WI38 (cell line): ENCODE results near the gene MMP24.
"Not testable (repeated sequence)": the region's sequence is repeated elsewhere in the genome, so short reads cannot be mapped to it uniquely, and the experiment has no call there.

ENCODE experiments used
- H3K4me3 ChIP-seq: 2 replicates; pipeline ENCODE4 v1.5.1; 2011; ENCODE audit warnings: low read depth, mild to moderate bottlenecking, control low read depth, low read length
- TF ChIP-seq, protein P1 (sequence below): IDR thresholded peaks from 2 replicates; pipeline ENCODE4 v1.5.1; 2012; ENCODE audit warnings: low read depth, mild to moderate bottlenecking, control low read depth, low read length

MMP24 gene

DNA sequence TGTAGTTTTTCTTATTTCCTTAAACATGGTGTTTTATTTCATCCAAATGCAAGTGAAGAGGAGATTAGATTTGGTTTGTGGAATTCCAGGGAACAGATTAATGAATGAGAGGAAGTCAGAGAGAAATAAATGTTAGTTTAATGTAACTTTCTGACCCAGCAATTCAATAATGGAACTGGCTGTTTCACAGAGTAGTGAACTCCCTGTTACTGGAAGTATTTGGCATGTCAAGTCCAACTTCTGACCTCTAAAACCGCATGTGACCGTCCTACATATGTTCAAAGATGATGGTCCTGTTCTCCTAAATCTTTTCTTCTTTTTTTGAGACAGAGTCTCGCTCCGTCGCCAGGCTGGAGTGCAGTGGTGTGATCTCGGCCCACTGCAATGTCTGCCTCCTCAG is 35.9 kb upstream of the MMP24 start:
- TF ChIP-seq, protein P1, sequence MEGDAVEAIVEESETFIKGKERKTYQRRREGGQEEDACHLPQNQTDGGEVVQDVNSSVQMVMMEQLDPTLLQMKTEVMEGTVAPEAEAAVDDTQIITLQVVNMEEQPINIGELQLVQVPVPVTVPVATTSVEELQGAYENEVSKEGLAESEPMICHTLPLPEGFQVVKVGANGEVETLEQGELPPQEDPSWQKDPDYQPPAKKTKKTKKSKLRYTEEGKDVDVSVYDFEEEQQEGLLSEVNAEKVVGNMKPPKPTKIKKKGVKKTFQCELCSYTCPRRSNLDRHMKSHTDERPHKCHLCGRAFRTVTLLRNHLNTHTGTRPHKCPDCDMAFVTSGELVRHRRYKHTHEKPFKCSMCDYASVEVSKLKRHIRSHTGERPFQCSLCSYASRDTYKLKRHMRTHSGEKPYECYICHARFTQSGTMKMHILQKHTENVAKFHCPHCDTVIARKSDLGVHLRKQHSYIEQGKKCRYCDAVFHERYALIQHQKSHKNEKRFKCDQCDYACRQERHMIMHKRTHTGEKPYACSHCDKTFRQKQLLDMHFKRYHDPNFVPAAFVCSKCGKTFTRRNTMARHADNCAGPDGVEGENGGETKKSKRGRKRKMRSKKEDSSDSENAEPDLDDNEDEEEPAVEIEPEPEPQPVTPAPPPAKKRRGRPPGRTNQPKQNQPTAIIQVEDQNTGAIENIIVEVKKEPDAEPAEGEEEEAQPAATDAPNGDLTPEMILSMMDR: no peak
- no peak overlapping the region for H3K4me3 ChIP-seq

DNA sequence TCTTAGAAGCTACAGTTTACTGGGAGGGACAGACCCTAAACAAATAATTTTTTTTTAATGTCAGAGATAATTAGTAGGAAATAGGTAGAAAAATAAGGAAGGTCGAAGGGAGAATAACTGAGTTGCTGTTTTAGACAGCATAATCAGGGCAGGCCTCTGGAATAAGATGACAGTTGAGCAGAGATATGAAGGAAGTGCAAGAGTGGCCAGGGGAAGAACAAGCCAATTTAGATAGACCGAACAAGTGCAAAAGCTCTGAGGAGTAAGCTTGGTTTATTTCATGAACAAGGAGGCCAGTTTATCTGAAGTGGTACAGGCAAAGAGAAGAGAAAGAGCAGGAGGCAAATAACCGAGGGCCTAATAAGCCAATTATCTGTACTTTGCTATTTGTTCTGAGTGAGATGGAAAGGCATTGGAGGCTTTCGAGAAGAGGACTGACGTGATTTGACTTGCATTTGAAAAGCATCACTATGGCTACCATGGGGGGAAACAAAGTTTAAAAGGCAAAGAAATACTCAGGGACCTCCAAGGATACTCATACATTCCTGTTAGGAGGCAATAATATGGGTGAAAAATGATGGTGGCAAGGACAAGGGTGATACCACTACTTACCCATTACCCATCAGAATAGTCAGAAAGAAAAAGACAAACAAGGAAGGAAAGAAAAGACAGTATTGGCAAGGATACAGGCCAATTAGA is 34.9 kb upstream of the MMP24 start:
- TF ChIP-seq, protein P1: no peak
- no peak overlapping the region for H3K4me3 ChIP-seq

DNA sequence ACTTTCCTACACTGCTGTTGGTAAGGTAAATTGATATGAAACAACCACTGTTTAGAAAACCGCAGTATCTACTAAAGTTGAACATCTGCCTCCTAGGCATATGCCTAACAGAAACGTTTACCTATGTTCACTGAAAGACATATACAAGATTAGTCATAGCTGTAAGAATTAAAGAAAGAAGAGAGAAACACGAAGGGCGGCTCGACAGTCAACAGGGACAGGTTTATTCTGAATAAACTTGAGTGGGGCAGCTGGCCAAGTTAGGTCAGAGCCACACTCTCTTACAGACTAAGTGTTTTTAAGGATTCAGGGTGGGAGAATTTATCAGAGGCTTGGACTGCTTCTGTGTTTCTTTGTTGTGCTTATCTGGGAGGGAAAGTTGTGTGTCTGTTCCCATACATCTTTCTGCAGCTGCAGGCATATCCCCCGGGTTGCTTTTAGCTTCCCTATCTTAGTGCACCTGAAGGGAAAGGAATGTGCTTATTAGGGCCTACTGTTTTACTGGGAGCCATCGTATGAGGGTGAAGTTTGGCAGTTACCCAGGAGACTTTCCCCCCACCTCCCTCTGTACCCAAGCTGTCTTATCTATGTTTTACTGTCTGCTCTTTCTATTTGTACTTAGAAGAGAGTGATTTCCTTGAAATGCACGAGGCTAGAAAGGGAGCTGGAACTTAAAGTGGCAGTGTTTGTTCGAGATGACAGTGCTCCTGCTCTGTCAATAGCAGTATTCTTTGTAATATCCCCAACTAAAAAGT is 34.2 kb upstream of the MMP24 start:
- TF ChIP-seq, protein P1: no peak
- H3K4me3 ChIP-seq: no peak overlapping the region

DNA sequence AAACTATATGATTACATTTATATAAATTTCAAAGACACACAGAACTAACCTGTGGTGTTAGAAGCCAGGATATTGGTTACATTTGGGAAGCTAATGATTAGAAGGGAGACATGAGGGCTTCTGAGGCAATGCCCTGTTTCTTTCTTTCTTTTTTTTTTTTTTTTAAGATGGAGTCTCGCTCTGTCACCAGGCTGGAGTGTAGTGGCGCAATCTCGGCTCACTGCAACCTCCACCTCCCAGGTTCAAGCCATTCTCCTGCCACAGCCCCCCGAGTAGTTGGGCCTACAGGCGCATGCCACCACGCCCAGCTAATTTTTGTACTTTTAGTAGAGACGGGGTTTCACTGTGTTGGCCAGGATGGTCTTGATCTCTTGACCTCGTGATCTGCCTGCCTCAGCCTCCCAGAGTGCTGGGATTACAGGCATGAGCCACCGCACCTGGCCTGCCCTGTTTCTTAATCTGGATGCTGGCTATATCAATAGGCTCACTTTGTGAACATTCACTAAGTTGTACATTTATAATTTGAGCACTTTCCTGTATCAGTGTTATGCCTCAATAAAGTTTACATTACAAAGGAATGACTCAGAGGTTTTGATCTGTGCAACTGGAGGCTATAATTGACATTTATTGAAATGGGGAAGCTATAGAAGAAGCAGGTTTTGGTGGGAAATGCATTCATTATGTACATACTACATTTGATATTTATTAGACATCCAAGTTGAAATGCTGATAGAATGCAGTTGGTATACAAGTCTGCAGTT is 33.3 kb upstream of the MMP24 start:
- H3K4me3 ChIP-seq: not testable (repeated sequence)

DNA sequence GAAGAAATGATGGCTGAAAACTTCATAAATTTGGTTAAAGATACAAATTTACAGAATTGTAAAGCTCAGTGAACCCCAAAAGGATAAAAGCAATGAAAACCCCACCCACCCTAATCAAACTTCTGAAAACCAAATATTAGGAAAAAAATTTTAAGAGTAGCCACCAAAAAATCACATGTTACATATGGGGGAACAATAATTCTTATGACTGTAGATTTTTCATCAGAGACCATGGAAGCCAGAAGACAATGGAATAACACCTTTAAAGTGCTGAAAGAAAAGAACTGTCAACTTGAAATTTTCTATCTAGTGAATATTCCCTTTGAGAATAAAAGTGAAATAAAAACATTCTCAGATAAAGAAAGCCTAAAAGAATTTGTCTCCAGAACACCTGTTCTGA is 30.2 kb upstream of the MMP24 start:
- TF ChIP-seq, protein P1: no peak
- H3K4me3 ChIP-seq: no peak overlapping the region

DNA sequence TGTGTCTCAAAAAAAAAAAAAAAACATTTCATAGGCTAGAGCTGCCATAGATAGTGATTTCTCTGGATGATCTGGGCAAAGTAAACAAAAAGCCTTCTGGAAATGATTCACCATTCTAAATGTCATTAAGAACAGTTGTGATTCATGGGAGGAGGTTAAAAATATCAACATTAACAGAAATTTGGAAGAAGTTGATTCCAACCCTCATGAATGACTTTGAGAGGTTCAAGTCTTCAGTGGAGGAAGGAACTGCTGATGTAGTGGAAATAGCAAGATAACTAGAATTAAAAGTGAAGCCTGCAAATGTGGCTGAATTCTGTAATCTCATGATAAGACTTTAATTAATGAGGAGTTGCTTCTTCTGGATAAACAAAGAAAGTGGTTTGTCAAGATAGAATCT is 26.8 kb upstream of the MMP24 start:
- no peak overlapping the region for H3K4me3 ChIP-seq
- TF ChIP-seq, protein P1: no peak

DNA sequence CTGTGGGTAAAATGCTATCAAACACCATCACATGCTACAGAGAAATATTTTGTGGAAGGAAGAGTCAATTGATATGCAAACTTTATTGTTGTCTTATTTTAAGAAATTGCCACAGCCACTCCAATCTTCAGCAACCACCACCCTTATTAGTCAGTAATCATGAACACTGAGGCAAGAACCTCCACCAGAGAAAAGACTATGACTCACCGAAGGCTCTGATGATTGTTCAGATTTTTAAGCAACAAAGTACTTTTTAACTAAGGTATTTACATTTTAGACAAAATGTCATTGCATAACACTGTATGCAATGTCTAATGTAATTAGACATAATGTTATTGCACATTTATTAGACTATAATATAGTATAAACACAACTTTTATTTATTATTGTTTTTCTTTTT is 26.2 kb upstream of the MMP24 start:
- no peak overlapping the region for H3K4me3 ChIP-seq
- TF ChIP-seq, protein P1: no peak

DNA sequence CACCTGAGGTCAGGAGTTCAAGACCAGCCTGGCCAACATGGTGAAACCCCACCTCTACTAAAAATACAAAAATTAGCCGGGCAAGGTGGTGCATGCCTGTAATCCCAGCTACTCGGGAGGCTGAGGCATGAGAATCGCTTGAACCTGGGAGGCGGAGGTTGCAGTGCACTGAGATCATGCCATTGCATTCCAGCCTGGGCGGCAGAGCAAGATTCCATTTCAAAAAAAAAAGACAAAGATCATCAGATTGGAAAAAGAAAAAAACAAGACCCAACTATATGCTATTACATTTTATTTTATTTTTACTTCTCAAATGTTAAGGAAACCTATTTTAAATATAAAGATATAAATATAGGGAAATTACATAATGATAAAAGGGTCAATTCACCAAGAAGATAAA is 25.0 kb upstream of the MMP24 start:
- H3K4me3 ChIP-seq: not testable (repeated sequence)
